ENCODE measurements around the gene ZNF532.

Gene ZNF532

GRCh38 chr18:58860747-58861231, 3.9 kb upstream of the ZNF532 start:
- no peak for DNase-seq
- peaks cover 67% of the 10 kb centered on the region for H3K27me3 Mint-ChIP-seq
- CTCF ChIA-PET: no interaction called here
- peaks cover 9% of the 10 kb centered on the region for H3K4me1 Mint-ChIP-seq
- no peak overlapping the region for H3K4me3 Mint-ChIP-seq
- no peaks in the 10 kb centered on the region for H3K9me3 Mint-ChIP-seq
- H3K27ac Mint-ChIP-seq: no peak overlapping the region
- H3K36me3 Mint-ChIP-seq: no peaks in the 10 kb centered on the region

GRCh38 chr18:58861353-58861752, 3.3 kb upstream of the ZNF532 start:
- Mint-ChIP-seq H3K9me3 (no peaks in the 10 kb centered on the region), H3K36me3 (no peaks in the 10 kb centered on the region), H3K4me1 (peaks cover 9% of the 10 kb centered on the region), H3K27ac (no peak overlapping the region), H3K27me3 (peaks cover 72% of the 10 kb centered on the region), H3K4me3 (no peak overlapping the region)
- CTCF ChIA-PET: no interaction called here
- DNase-seq: no peak

- Mint-ChIP-seq H3K27me3 (peaks cover 76% of the 10 kb centered on the region), H3K36me3 (no peaks in the 10 kb centered on the region), H3K27ac (no peak overlapping the region), H3K4me1 (peaks cover 9% of the 10 kb centered on the region), H3K4me3 (no peak overlapping the region), H3K9me3 (no peaks in the 10 kb centered on the region)
- DNase-seq: no peak
- CTCF ChIA-PET: interaction anchor here (0.6 kb wide), 1 partner anchor 648 kb away, joined by 3 read pairs; no protein-coding TSS in a partner anchor
Observed at GRCh38 chr18:58861861-58862301, 2.8 kb upstream of the ZNF532 start.

GRCh38 chr18:58862356-58862755, 2.3 kb upstream of the ZNF532 start:
- no peak overlapping the region for H3K27ac Mint-ChIP-seq
- peak overlapping the region; percentile 45 for H3K4me3 Mint-ChIP-seq
- peaks cover 9% of the 10 kb centered on the region for H3K4me1 Mint-ChIP-seq
- peaks cover 80% of the 10 kb centered on the region for H3K27me3 Mint-ChIP-seq
- no peaks in the 10 kb centered on the region for H3K9me3 Mint-ChIP-seq
- H3K36me3 Mint-ChIP-seq: no peaks in the 10 kb centered on the region
- CTCF ChIA-PET: interaction anchor here (0.6 kb wide), 1 partner anchor 648 kb away, joined by 3 read pairs; no protein-coding TSS in a partner anchor
- no peak for DNase-seq

GRCh38 chr18:58862851-58863538, 1.7 kb upstream of the ZNF532 start:
- H3K27ac Mint-ChIP-seq: peak overlapping the region; percentile 9
- H3K9me3 Mint-ChIP-seq: no peaks in the 10 kb centered on the region
- no peaks in the 10 kb centered on the region for H3K36me3 Mint-ChIP-seq
- H3K27me3 Mint-ChIP-seq: peaks cover 86% of the 10 kb centered on the region
- H3K4me3 Mint-ChIP-seq: peak overlapping the region; percentile 45
- CTCF ChIA-PET: no interaction called here
- DNase-seq: no peak
- H3K4me1 Mint-ChIP-seq: peaks cover 9% of the 10 kb centered on the region

- no peaks in the 10 kb centered on the region for H3K36me3 Mint-ChIP-seq
- H3K27ac Mint-ChIP-seq: no peak overlapping the region
- peak; percentile 47 for DNase-seq
- H3K4me1 Mint-ChIP-seq: peaks cover 9% of the 10 kb centered on the region
- no peak overlapping the region for H3K4me3 Mint-ChIP-seq
- peaks cover 85% of the 10 kb centered on the region for H3K27me3 Mint-ChIP-seq
- CTCF ChIA-PET: no interaction called here
- H3K9me3 Mint-ChIP-seq: no peaks in the 10 kb centered on the region
Observed at GRCh38 chr18:58863539-58864145, 1.0 kb upstream of the ZNF532 start.

GRCh38 chr18:58865033-58865590, 435 bp downstream of the ZNF532 start:
- H3K4me1 Mint-ChIP-seq: peaks cover 9% of the 10 kb centered on the region
- no peaks in the 10 kb centered on the region for H3K36me3 Mint-ChIP-seq
- DNase-seq: no peak
- no peaks in the 10 kb centered on the region for H3K9me3 Mint-ChIP-seq
- CTCF ChIA-PET: no interaction called here
- no peak overlapping the region for H3K27ac Mint-ChIP-seq
- H3K27me3 Mint-ChIP-seq: peaks cover 73% of the 10 kb centered on the region
- H3K4me3 Mint-ChIP-seq: no peak overlapping the region

GRCh38 chr18:58865701-58866065, 1.0 kb downstream of the ZNF532 start:
- Mint-ChIP-seq H3K27ac (no peak overlapping the region), H3K36me3 (no peaks in the 10 kb centered on the region), H3K9me3 (no peaks in the 10 kb centered on the region), H3K4me3 (no peak overlapping the region), H3K4me1 (peaks cover 9% of the 10 kb centered on the region), H3K27me3 (peaks cover 78% of the 10 kb centered on the region)
- CTCF ChIA-PET: no interaction called here
- no peak for DNase-seq

GRCh38 chr18:58866066-58866772, 1.5 kb downstream of the ZNF532 start:
- Mint-ChIP-seq H3K27me3 (peaks cover 76% of the 10 kb centered on the region), H3K4me3 (no peak overlapping the region), H3K4me1 (peaks cover 9% of the 10 kb centered on the region), H3K36me3 (no peaks in the 10 kb centered on the region), H3K9me3 (no peaks in the 10 kb centered on the region), H3K27ac (no peak overlapping the region)
- DNase-seq: no peak
- CTCF ChIA-PET: no interaction called here

GRCh38 chr18:58866773-58867150, 2.1 kb downstream of the ZNF532 start:
- H3K27ac Mint-ChIP-seq: no peak overlapping the region
- peaks cover 76% of the 10 kb centered on the region for H3K27me3 Mint-ChIP-seq
- no peaks in the 10 kb centered on the region for H3K9me3 Mint-ChIP-seq
- CTCF ChIA-PET: no interaction called here
- DNase-seq: no peak
- H3K4me3 Mint-ChIP-seq: no peak overlapping the region
- H3K36me3 Mint-ChIP-seq: no peaks in the 10 kb centered on the region
- H3K4me1 Mint-ChIP-seq: peaks cover 9% of the 10 kb centered on the region

- no peak overlapping the region for H3K27ac Mint-ChIP-seq
- peaks cover 72% of the 10 kb centered on the region for H3K27me3 Mint-ChIP-seq
- CTCF ChIA-PET: interaction anchor here (0.6 kb wide), 1 partner anchor 914 kb away, joined by 3 read pairs; no protein-coding TSS in a partner anchor
Observed at GRCh38 chr18:58867281-58867961, 2.7 kb downstream of the ZNF532 start.

GRCh38 chr18:58868440-58868839, 3.8 kb downstream of the ZNF532 start:
- H3K4me1 Mint-ChIP-seq: peaks cover 5% of the 10 kb centered on the region
- no peak for DNase-seq
- H3K36me3 Mint-ChIP-seq: no peaks in the 10 kb centered on the region
- CTCF ChIA-PET: no interaction called here
- H3K9me3 Mint-ChIP-seq: no peaks in the 10 kb centered on the region
- peaks cover 62% of the 10 kb centered on the region for H3K27me3 Mint-ChIP-seq
- no peak overlapping the region for H3K4me3 Mint-ChIP-seq
- H3K27ac Mint-ChIP-seq: no peak overlapping the region

More at GRCh38 chr18:58867281-58867961, 2.7 kb downstream of the ZNF532 start:
- no peak for DNase-seq
- no peaks in the 10 kb centered on the region for H3K36me3 Mint-ChIP-seq
- H3K9me3 Mint-ChIP-seq: no peaks in the 10 kb centered on the region
- H3K4me3 Mint-ChIP-seq: no peak overlapping the region
- H3K4me1 Mint-ChIP-seq: peaks cover 9% of the 10 kb centered on the region

GRCh38 chr18:58870130-58870529, 5.5 kb downstream of the ZNF532 start:
- no peaks in the 10 kb centered on the region for H3K4me1 Mint-ChIP-seq
- H3K27ac Mint-ChIP-seq: no peak overlapping the region
- H3K36me3 Mint-ChIP-seq: no peaks in the 10 kb centered on the region
- CTCF ChIA-PET: no interaction called here
- no peak for DNase-seq
- peaks cover 47% of the 10 kb centered on the region for H3K27me3 Mint-ChIP-seq
- no peak overlapping the region for H3K4me3 Mint-ChIP-seq
- no peaks in the 10 kb centered on the region for H3K9me3 Mint-ChIP-seq

- no peak for DNase-seq
- Mint-ChIP-seq H3K9me3 (no peaks in the 10 kb centered on the region), H3K27ac (no peak overlapping the region), H3K4me1 (no peaks in the 10 kb centered on the region), H3K36me3 (no peaks in the 10 kb centered on the region), H3K4me3 (no peak overlapping the region), H3K27me3 (peaks cover 42% of the 10 kb centered on the region)
- CTCF ChIA-PET: interaction anchor here (0.6 kb wide), 1 partner anchor 427 kb away, joined by 3 read pairs; no protein-coding TSS in a partner anchor
Observed at GRCh38 chr18:58870621-58871020, 5.9 kb downstream of the ZNF532 start.
